Thymus (tissue), 11 donors: ENCODE data around the gene CUL1. TPM values are rescaled to one million over a fixed set of nuclear protein-coding genes. Genes with fewer than 3 reads are reported as not detected.
A peak's percentile ranks its signal among the peaks of the same experiment; 100 is the strongest.

Experiments used
- DNase-seq, 9 donors: peaks; one replicate each; pipeline ENCODE4 v3.0.0-alpha.2; 2013; ENCODE audit warnings: low spot score in 9 of 9, low read depth in 6 of 9, missing footprints in 1 of 9
- H3K27ac ChIP-seq, 2 donors: one replicate each; pipeline ENCODE4 v1.5.1; 2013; ENCODE audit warnings: control low read depth in 1 of 2, low read depth in 1 of 2, low read length in 1 of 2, mild to moderate bottlenecking in 1 of 2, moderate library complexity in 1 of 2
- H3K27me3 ChIP-seq, 2 donors: one replicate each; pipeline ENCODE4 v1.5.1; 2013; ENCODE audit warnings: low read length in 1 of 2; ENCODE audit not compliant: control insufficient read depth in 2 of 2, insufficient read depth in 1 of 2
- H3K36me3 ChIP-seq, 2 donors: one replicate each; pipeline ENCODE4 v1.5.1; 2013; ENCODE audit warnings: low read length in 1 of 2, mild to moderate bottlenecking in 1 of 2, moderate library complexity in 1 of 2; ENCODE audit not compliant: control insufficient read depth in 2 of 2, insufficient read depth in 2 of 2
- H3K4me1 ChIP-seq, 2 donors: one replicate each; pipeline ENCODE4 v1.5.1; 2013; ENCODE audit warnings: low read length in 2 of 2; ENCODE audit not compliant: control insufficient read depth in 2 of 2, insufficient read depth in 2 of 2
- H3K4me3 ChIP-seq, 2 donors: one replicate each; pipeline ENCODE4 v1.5.1; 2013; ENCODE audit warnings: low read length in 2 of 2, control low read depth in 1 of 2, mild to moderate bottlenecking in 1 of 2
- H3K9me3 ChIP-seq, 2 donors: one replicate each; pipeline ENCODE4 v1.5.1; 2013; ENCODE audit warnings: low read length in 1 of 2, mild to moderate bottlenecking in 1 of 2; ENCODE audit not compliant: control insufficient read depth in 2 of 2, insufficient read depth in 1 of 2
- WGBS: extraction: QIAGEN DNeasy Blood & Tissue Kit; methylation state at CpG from one replicate; pipeline ENCODE4 v1.1.7; 2013; 5-methylcytosine and 5-hydroxymethylcytosine counted together
- polyA plus RNA-seq: library from polyadenylated mRNA; stranded (reverse); fragments of 200-250 nt; gene quantifications from one replicate; pipeline ENCODE4 v1.2.3, GENCODE V29; 2013
- total RNA-seq: library from RNA; stranded (reverse); fragments of 120-200 nt; gene quantifications from one replicate; pipeline ENCODE4 v1.2.4, GENCODE V29; 2013
- donor health status: healthy.

CUL1 gene
- total and polyA plus RNA-seq, 2 donors = 35.5 to 38.7 TPM

- Histone ChIP-seq H3K27ac (no peak overlapping the region), H3K4me1 (no peaks in the 10 kb centered on the region), H3K36me3 (peaks cover 38 to 78% of the 10 kb centered on the region in 2 donors), H3K27me3 (no peaks in the 10 kb centered on the region), H3K4me3 (no peak overlapping the region), H3K9me3 (no peaks in the 10 kb centered on the region)
- DNase-seq = no peak
- WGBS = over 99% methylated on average over 3 of the region's 3 CpGs
These were observed 95.8 kb downstream of the CUL1 start for GRCh38 chr7:148794476-148794875.

- H3K27ac ChIP-seq = no peak overlapping the region
- H3K36me3 ChIP-seq = peaks cover 39 to 77% of the 10 kb centered on the region in 2 donors
- no peaks in the 10 kb centered on the region for H3K9me3 ChIP-seq
- no peak overlapping the region for H3K4me3 ChIP-seq
- no peak for DNase-seq
- 96% methylated on average over 10 of the region's 10 CpGs for WGBS
- H3K27me3 ChIP-seq = no peaks in the 10 kb centered on the region
- H3K4me1 ChIP-seq = no peaks in the 10 kb centered on the region
These were observed 98.1 kb downstream of the CUL1 start for GRCh38 chr7:148796841-148797240.

GRCh38 chr7:148799893-148800555 is 101.3 kb downstream of the CUL1 start:
- 94% methylated on average over 10 of the region's 10 CpGs for WGBS
- Histone ChIP-seq H3K27ac (no peak overlapping the region), H3K4me1 (no peaks in the 10 kb centered on the region), H3K36me3 (peaks cover 57 to 73% of the 10 kb centered on the region in 2 donors), H3K9me3 (no peaks in the 10 kb centered on the region), H3K4me3 (no peak overlapping the region), H3K27me3 (no peaks in the 10 kb centered on the region)
- no peak for DNase-seq

GRCh38 chr7:148800677-148801076 is 102.0 kb downstream of the CUL1 start:
- Histone ChIP-seq H3K4me1 (no peaks in the 10 kb centered on the region), H3K9me3 (no peaks in the 10 kb centered on the region), H3K4me3 (no peak overlapping the region), H3K36me3 (peaks cover 60 to 79% of the 10 kb centered on the region in 2 donors), H3K27ac (no peak overlapping the region), H3K27me3 (no peaks in the 10 kb centered on the region)
- DNase-seq = no peak
- 97% methylated on average over 13 of the region's 13 CpGs for WGBS

- Histone ChIP-seq H3K36me3 (peaks cover 65 to 82% of the 10 kb centered on the region in 2 donors), H3K27ac (no peak overlapping the region), H3K4me3 (no peak overlapping the region), H3K4me1 (no peaks in the 10 kb centered on the region), H3K9me3 (no peaks in the 10 kb centered on the region), H3K27me3 (no peaks in the 10 kb centered on the region)
- DNase-seq = no peak
- 96% methylated on average over 10 of the region's 10 CpGs for WGBS
These were observed 103.4 kb downstream of the CUL1 start for GRCh38 chr7:148802101-148802493.

- Histone ChIP-seq H3K36me3 (peaks cover 71 to 82% of the 10 kb centered on the region in 2 donors), H3K27me3 (no peaks in the 10 kb centered on the region), H3K4me1 (no peaks in the 10 kb centered on the region), H3K4me3 (no peak overlapping the region), H3K27ac (peak overlapping the region in 1 of 2 donors; percentile 27), H3K9me3 (no peaks in the 10 kb centered on the region)
- WGBS = 97% methylated on average over 5 of the region's 5 CpGs
- no peak for DNase-seq
These were observed 104.4 kb downstream of the CUL1 start for GRCh38 chr7:148803094-148803493.

- no peaks in the 10 kb centered on the region for H3K9me3 ChIP-seq
- 88% methylated on average over 10 of the region's 10 CpGs for WGBS
- H3K27me3 ChIP-seq = no peaks in the 10 kb centered on the region
- no peak for DNase-seq
- no peaks in the 10 kb centered on the region for H3K4me1 ChIP-seq
- H3K36me3 ChIP-seq = peaks cover 69 to 81% of the 10 kb centered on the region in 2 donors
- no peak overlapping the region for H3K4me3 ChIP-seq
- no peak overlapping the region for H3K27ac ChIP-seq
These were observed 105.9 kb downstream of the CUL1 start for GRCh38 chr7:148804343-148805235.

GRCh38 chr7:148806187-148806586 is 107.5 kb downstream of the CUL1 start:
- Histone ChIP-seq H3K27me3 (no peaks in the 10 kb centered on the region), H3K4me3 (no peak overlapping the region), H3K27ac (no peak overlapping the region), H3K36me3 (peaks cover 69 to 81% of the 10 kb centered on the region in 2 donors), H3K4me1 (no peaks in the 10 kb centered on the region), H3K9me3 (no peaks in the 10 kb centered on the region)
- 98% methylated on average over 7 of the region's 7 CpGs for WGBS
- no peak for DNase-seq

GRCh38 chr7:148807436-148807835 is 108.7 kb downstream of the CUL1 start:
- Histone ChIP-seq H3K4me3 (no peak overlapping the region), H3K4me1 (no peaks in the 10 kb centered on the region), H3K9me3 (no peaks in the 10 kb centered on the region), H3K27me3 (no peaks in the 10 kb centered on the region), H3K27ac (no peak overlapping the region), H3K36me3 (peaks cover 69 to 83% of the 10 kb centered on the region in 2 donors)
- WGBS = 94% methylated on average over 4 of the region's 4 CpGs
- DNase-seq = no peak
